Spleen (tissue), 7 donors: Measurements from ENCODE around the gene ANXA2.

Experiments
- CTCF ChIP-seq, 11 experiments: fragments of 200-600 bp in 7 of 11; fragments of 450-650 bp in 4 of 11; sonication (generic) in 4 of 11; IDR thresholded peaks in 8 of 11; conservative IDR thresholded peaks in 3 of 11; 1 replicate in 7 of 11; 2 replicates in 4 of 11; pipeline versions ENCODE4 v1.4.0 to v1.8.0; 2016 to 2021; ENCODE audit warnings: antibody characterized with exemption in 11 of 11, inconsistent platforms in 4 of 11, mild to moderate bottlenecking in 1 of 11
- POLR2A ChIP-seq, 3 donors: fragments of 450-650 bp; IDR thresholded peaks; one replicate each; pipeline ENCODE4 v1.5.1; 2017; ENCODE audit warnings: antibody characterized with exemption in 3 of 3, mild to moderate bottlenecking in 1 of 3
- donor health status: DM: no; HTN: no; CAD: no; lungs with moderate emphysema.
- donor health status: DM: no; HTN: no; CAD: no.
- donor health status: DM: no; HTN: no; CAD: no.

DNA sequence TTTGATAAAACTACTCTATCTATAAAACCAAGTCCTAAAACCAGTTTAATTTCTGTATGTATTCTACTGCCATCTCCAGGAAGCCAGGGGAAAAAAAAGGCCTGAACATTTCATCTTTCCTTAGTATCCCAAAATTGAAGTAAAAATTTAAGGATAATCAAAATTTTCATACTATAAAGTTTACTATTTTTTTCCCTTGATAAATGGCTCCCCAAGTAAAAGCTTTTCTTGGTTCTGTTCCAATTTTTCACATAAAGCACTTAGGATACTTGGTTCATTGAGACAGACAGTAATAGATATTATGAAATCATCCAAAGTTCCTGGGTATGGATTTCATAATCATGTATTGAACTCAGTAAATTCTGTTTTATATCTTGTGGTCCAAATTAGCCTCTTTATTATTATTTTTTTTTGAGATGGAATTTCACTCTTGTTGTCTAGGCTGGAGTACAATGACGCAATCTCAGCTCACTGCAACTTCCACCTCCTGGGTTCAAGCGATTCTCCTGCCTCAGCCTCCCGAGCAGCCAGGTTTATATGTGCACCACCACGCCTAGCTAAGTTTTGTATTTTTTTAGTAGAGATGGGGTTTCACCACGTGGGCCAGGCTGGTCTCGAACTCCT, 46.6 kb upstream of the ANXA2 start:
- TF ChIP-seq POLR2A (IDR thresholded peaks at IDR 0.05): no peak
- TF ChIP-seq CTCF (IDR thresholded peaks at IDR 0.05 in 8 of 11, conservative IDR thresholded peaks at IDR 0.05 in 3 of 11): peak in 8 of 11 experiments; percentile 19 to 51 (median 36)
